Measurements from ENCODE around the gene CSF2RB. TPM values are rescaled to one million over a fixed set of nuclear protein-coding genes. Genes with fewer than 3 reads are reported as not detected.

The CSF2RB gene
- total and polyA plus RNA-seq, 10 of the 15 experiments (the other 5 are each of a cell fraction or from before 2014, with no cell fraction given) = 0.82 to 12.5 (median 5.4) TPM

- TF ChIP-seq EZH2 (IDR thresholded peaks at IDR 0.05; ENCODE audit: borderline replicate concordance, control insufficient read depth, low read depth, low read length) = no peak
- TF ChIP-seq MLLT1 (IDR thresholded peaks at IDR 0.05) = peak; percentile 91
- 0 out of 2 replicates have a peak, but pooled peaks have one; percentile 4 for TF ChIP-seq RAD21 (IDR thresholded peaks at IDR 0.05; ENCODE audit: insufficient read depth, low read depth, low read length)
- TF ChIP-seq CHD4 (IDR thresholded peaks at IDR 0.05) = no peak
- TF ChIP-seq E2F8 (IDR thresholded peaks at IDR 0.05; ENCODE audit: low read depth, partially characterized antibody) = no peak
- TF ChIP-seq ESRRA (IDR thresholded peaks at IDR 0.05; ENCODE audit: low read length) = no peak
- peak; percentile 44; the same call in 1 of the 2 replicates for TF ChIP-seq NFIC (IDR thresholded peaks at IDR 0.05; ENCODE audit: low read depth, low read length)
- TF ChIP-seq DPF2 (IDR thresholded peaks at IDR 0.05) = peak; percentile 75; the same call in 1 of the 2 replicates
- peak; percentile 51; the same call in 1 of the 2 replicates for TF ChIP-seq ATF7 (IDR thresholded peaks at IDR 0.05; ENCODE audit: low read depth)
- TF ChIP-seq EP300 (IDR thresholded peaks at IDR 0.05; ENCODE audit: borderline replicate concordance in 1 of 2, control insufficient read depth in 1 of 2, low read depth in 2 of 2, low read length in 2 of 2) = peak; percentile 14 to 73; a peak in 3 of 4 replicates
- peak in 1 of 2 experiments; percentile 28; a peak in 1 of 4 replicates for TF ChIP-seq BHLHE40 (IDR thresholded peaks at IDR 0.05; ENCODE audit: borderline replicate concordance in 1 of 2, low read depth in 2 of 2, low read length in 1 of 2)
- TF ChIP-seq SRF (IDR thresholded peaks at IDR 0.05; ENCODE audit: low read depth in 2 of 2, low read length in 2 of 2) = peak in 1 of 2 experiments; percentile 31; a peak in 1 of 4 replicates
- peak; percentile 56 for TF ChIP-seq SKIL (IDR thresholded peaks at IDR 0.05; ENCODE audit: low read depth, poor library complexity, severe bottlenecking)
- peak in 1 of 2 experiments; percentile 27; a peak in 1 of 3 replicates for TF ChIP-seq EGR1 (IDR thresholded peaks at IDR 0.05; ENCODE audit: borderline replicate concordance in 1 of 2, low read depth in 2 of 2, low read length in 2 of 2)
- TF ChIP-seq ZNF687 (IDR thresholded peaks at IDR 0.05) = peak; percentile 91
- TF ChIP-seq LARP7 (IDR thresholded peaks at IDR 0.05) = peak; percentile 53; the same call in 1 of the 2 replicates
- peak; percentile 77 for TF ChIP-seq IKZF1 (conservative IDR thresholded peaks at IDR 0.05)
Measured at GRCh38 chr22:36921309-36922104, 8.1 kb downstream of the CSF2RB start (continued).

All from GM12878 (cell line).